Hematopoietic multipotent progenitor cell treated with erythropoietin and hydrocortisone succinate and interleukin-3 and kit ligand, for 8 days (in vitro differentiated cells): ENCODE results near the gene EIF3J.
A peak's percentile ranks its signal among the peaks of the same experiment; 100 is the strongest.
"Not testable (repeated sequence)": the region's sequence is repeated elsewhere in the genome, so short reads cannot be mapped to it uniquely, and the experiment has no call there.

Source experiments
- DNase-seq: peaks from one replicate; pipeline ENCODE4 v3.0.0-alpha.2; 2015

The EIF3J gene

DNA sequence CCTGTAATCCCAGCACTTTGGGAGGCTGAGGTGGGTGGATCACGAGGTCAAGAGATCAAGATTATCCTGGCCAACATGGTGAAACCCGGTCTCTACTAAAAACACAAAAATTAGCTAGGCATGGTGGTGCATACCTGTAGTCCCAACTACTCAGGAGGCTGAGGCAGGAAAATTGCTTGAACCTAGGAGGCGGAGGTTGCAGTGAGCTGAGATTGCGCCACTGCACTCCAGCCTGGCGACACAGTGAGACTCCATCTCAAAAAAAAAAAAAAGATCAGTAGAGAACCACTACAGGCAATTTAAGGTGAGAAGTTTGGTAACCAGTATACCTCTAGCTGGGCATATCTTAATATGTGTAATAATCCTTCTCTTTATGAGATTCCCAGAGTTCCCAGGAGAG is 7.8 kb downstream of the EIF3J start:
- DNase-seq: not testable (repeated sequence)

DNA sequence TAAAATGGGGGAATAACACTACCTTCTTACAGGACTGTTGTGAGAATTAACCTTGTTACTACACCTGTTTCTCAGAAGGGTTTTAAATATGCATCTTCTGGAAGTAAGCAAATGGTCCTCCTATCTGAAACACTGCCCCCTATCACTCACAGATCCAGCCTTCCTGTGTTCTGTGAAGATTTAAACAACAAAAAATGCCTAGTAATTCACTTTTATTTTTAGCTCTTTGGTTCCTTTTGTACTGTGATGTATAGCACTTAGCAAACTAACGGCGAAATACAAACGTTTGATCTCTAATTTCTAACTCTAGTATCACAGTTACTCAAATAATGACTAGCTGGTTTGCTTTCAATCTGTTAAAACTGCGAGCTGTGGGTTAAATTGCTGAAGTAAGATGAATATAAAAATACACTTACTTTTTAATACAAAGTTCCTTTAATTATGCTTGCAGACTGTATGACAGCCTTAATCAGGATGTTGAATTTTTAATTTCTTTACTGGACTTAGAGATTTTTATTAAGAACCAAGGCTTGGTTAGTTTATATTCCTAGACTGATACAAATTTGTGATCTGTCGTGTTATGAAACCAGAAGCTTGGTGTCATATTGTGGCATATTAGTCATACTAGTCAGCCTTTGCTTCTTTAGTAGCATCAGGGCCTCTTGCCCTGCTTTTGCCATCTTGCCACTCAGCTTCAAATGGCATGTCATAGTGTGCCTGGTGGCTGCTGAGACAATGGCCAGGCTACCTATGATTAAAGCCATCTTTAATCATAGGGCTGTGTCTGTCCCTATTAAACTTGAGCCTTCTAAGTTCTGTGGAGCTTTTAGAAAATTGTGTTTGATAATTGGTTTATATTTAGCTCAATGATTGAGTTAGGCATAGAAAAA is 9.2 kb downstream of the EIF3J start:
- no peak for DNase-seq

- not testable (repeated sequence) for DNase-seq
Measured at GRCh38 chr15:44549152-44549551, 12.2 kb downstream of the EIF3J start.

- DNase-seq: peak; percentile 62
Measured at GRCh38 chr15:44550256-44550655, 13.3 kb downstream of the EIF3J start.

- no peak for DNase-seq
Measured at GRCh38 chr15:44550734-44551133, 13.8 kb downstream of the EIF3J start.

GRCh38 chr15:44554934-44555723 is 18.2 kb downstream of the EIF3J start:
- DNase-seq: no peak

DNA sequence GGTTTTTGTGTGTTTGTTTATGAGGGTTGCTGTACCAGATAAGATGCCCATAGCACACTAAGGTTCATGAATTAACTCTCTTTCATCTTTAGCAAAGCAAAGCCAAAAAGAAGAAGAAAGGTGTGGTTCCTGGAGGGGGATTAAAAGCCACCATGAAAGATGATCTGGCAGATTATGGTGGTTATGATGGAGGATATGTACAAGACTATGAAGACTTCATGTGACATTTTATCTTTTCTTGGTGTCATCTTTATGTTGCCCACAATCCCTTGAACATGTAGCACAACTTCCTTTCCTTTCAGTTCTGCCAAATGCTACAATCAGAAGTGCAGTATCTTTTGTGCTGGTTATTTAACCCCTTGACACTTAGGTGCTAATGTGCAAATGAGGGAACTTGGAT is 24.0 kb downstream of the EIF3J start:
- DNase-seq: not testable (repeated sequence)

DNA sequence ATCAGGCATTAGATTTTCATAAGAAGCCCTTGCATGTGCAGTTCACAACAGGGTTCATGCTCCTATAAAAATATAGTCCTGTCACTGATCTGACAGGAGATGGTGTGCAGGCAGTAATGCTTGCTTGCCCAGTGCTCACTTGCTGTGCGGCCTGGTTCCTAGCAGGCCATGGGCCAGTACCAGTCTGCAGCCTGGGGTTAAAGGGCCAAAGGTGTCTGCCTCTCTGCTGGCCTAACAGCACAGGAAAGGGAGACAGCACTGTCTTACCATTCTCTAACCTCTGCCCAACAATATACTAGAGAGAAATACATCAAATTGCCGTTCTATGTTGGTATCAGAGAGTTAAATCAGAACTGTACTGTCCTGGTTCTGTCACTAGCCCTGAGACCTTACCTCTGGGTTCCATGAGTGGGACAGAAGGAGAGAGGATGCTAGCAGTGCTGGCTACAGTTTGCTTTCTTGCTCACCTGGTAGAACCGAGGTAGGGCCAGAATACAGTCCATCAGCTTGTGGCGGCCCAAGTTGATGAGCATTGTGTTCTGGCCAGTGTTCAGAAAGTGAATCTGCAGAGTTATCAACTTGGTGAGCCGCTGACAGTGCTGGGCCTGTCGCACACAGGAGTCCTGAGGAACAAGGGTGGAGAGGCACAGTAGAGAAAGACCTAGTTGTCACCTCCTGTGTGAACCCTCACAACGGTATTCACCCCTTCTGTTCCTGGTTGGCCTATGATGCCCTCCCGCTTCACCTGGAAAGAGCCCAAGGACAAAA is 28.6 kb downstream of the EIF3J start:
- DNase-seq: no peak

- no peak for DNase-seq
Measured at GRCh38 chr15:44566155-44566540, 29.2 kb downstream of the EIF3J start.

DNA sequence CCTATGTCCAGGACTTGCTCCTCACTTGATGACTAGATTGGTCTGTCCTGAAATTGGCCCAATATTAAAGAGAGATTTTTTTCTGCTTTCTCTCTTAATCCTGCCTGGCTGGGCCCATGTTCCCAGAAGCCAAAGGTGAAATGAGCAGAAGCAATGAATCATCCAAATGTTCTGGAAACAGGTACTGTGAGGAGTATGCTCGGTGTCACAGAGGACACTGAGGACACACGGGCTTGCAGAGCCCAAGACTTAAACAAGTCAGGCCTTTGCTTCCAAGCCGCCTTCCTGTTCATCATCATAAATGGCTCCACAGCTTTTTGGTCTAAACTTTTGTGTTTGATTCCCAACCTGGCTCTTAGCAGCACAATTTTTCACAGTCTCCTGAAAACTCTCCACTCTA is 31.4 kb downstream of the EIF3J start:
- DNase-seq: no peak

GRCh38 chr15:44569316-44569715 is 32.4 kb downstream of the EIF3J start:
- no peak for DNase-seq

GRCh38 chr15:44570361-44570760 is 33.4 kb downstream of the EIF3J start:
- DNase-seq: peak; percentile 55

GRCh38 chr15:44573386-44573785 is 36.4 kb downstream of the EIF3J start:
- no peak for DNase-seq

DNA sequence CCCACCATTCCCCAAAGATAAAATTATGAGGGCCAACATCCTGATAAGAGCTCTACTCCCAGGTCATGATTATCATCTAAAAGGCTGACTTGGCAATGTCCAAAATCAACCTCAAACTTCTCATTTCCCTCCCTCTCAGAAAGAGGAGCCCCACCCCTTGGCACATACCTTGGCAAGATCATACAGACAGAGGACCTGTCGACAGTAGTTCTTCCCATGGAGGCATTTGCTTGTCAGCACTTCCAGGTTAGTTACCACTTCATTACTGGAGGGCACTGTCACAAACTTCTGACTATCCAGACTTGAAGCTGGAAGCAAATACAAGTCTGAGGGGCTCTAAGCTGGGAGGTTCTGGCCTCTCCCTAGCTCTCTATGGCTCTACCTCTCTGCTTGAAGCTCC is 37.8 kb downstream of the EIF3J start:
- no peak for DNase-seq

DNA sequence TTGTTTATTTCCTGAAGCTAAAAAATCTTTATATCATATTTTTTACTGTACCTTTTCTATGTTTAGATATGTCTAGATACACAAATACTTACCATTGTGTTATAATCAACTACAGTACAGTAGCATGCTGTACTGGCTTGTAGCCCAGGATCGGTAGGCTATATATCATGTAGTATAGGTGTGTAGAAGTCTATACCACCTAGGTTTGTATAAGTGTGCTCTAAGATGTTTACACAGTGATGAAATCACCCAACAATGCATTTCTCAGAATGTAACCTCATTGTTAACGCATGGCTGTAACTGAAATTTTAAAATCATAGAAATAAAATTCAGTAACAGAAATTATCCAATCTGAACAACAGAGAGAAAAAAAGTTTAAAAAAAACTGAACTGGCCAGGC is 43.2 kb downstream of the EIF3J start:
- no peak for DNase-seq

DNA sequence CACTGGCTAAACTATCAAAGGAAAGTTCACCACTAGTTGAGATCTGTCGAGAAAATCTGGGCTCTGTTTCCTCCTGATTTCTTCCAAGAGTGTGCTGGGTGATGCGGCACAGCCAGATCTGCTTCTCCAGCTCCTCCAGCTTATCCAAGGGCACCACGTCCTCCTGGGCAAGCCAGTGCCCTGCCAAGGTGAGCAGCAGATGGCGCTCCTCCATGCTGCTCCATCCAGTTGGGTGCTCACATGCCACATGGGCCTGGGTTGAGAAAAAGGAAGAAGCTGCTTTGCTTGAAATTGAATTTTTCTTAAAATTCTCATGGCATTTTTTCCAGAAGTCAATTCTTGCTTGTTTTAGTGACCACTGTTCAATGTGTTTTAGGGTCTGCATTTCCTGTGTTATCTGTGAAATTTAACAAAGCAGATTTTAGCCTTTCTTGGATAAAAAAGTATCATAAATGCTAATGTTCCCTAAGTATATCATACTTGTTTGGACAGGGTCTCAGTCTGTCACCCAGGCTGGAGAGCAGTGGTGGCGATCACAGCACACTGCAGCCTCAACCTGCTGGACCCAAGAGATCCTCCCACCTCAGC is 47.3 kb downstream of the EIF3J start:
- DNase-seq: peak; percentile 69

- DNase-seq: no peak
Measured at GRCh38 chr15:44585633-44586032, 48.7 kb downstream of the EIF3J start.

DNA sequence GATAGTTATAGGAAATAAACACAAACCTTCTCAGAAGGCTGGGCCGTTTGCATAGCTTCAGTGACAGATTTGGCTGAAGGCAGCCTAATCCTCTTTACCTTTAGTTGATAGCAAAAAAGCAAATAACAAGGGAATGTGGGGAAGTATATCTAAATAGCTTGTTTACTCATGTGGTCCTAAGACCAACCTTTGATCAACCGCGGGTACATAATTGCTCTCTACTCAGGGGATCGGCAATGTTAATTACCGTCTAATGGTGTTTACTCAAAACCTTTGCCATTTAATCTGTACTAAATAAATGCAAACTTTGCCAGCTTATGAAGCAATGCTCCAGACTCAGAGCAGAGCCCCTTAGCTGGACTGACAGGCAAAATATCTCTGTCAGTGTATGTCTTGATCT is 51.6 kb downstream of the EIF3J start:
- no peak for DNase-seq

DNA sequence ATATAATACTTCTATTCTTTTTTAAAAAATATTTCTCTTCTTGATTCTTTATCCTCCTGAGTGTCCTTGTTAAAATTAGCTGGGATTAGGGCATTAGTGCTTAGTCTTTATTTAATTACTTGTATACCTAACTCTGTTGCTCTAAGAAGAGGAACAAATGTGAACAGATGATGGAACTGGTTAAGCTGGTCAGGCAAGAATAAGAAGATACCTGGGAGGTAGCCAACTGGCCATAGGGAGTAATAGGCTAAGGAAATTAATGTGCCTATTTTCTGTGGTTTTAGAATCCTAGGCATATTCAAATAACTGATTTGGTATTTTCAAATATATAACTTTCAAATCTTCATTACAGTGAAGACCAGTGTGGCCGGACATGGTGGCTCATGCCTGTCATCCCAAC is 54.4 kb downstream of the EIF3J start:
- no peak for DNase-seq

- DNase-seq: peak; percentile 46
Measured at GRCh38 chr15:44593042-44593736, 56.2 kb downstream of the EIF3J start.

- DNase-seq: no peak
Measured at GRCh38 chr15:44595246-44595645, 58.3 kb downstream of the EIF3J start.
